ENCODE measurements around the gene EPN3.

GRCh38 chr17:50561746-50562141, 29.2 kb downstream of the EPN3 start:
- TF ChIP-seq POLR2A (IDR thresholded peaks at IDR 0.05) (no peak), POLR2AphosphoS5 (IDR thresholded peaks at IDR 0.05; ENCODE audit: insufficient read depth in 1 of 2, low read depth in 1 of 2) (no peak)
- TF ChIP-seq, protein P1, sequence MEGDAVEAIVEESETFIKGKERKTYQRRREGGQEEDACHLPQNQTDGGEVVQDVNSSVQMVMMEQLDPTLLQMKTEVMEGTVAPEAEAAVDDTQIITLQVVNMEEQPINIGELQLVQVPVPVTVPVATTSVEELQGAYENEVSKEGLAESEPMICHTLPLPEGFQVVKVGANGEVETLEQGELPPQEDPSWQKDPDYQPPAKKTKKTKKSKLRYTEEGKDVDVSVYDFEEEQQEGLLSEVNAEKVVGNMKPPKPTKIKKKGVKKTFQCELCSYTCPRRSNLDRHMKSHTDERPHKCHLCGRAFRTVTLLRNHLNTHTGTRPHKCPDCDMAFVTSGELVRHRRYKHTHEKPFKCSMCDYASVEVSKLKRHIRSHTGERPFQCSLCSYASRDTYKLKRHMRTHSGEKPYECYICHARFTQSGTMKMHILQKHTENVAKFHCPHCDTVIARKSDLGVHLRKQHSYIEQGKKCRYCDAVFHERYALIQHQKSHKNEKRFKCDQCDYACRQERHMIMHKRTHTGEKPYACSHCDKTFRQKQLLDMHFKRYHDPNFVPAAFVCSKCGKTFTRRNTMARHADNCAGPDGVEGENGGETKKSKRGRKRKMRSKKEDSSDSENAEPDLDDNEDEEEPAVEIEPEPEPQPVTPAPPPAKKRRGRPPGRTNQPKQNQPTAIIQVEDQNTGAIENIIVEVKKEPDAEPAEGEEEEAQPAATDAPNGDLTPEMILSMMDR (IDR thresholded peaks at IDR 0.05): no peak
